Stimulated activated CD4-positive, alpha-beta T cell treated with anti-CD3 and anti-CD28 coated beads, Interleukin-1b, Interleukin-23, amount 100 ng/mL, for 48 hours (primary cell): Measurements from ENCODE around the gene SMDT1.
A peak's percentile ranks its signal among the peaks of the same experiment; 100 is the strongest.
"Not testable (repeated sequence)": the region's sequence is repeated elsewhere in the genome, so short reads cannot be mapped to it uniquely, and the experiment has no call there.

Source experiments
- DNase-seq: peaks from one replicate; pipeline ENCODE4 v3.0.0-alpha.2; 2020

SMDT1 gene

GRCh38 chr22:42071508-42071907, 8.0 kb upstream of the SMDT1 start:
- not testable (repeated sequence) for DNase-seq

DNA sequence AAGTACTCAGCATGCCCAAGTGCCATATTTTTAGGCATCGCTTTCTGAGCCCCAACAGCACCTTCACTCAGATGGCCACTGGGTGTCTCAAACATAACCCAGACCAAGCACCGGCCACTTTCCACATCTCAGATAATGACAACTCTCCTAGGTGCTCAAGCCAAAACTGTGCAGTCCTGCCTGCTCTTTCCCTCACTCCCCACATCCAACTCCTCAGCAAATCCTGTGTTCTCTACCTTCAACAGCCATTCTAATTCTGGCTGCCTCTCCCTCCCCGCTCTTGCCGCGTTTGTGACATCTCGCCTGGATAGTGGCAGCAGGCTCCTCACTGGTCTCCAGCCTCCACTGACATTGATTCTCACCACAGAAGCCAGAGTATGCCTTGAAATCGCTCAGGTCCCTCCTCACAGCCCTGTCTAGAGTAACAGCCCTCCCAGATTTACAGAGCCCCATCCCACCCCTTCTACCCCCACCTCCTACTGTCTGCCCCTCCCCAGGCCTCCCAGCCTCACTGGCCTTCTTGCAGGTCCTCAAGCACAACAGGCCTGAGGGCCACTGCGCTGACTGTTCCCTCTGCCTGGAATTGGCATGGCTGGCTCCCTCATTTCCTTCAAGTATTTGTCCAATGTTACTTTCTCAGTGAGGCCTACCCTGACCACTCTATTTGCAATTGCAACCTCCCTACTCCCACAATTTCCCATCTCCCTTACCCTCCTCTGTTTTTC, 6.7 kb upstream of the SMDT1 start:
- no peak for DNase-seq

- no peak for DNase-seq
Observed at GRCh38 chr22:42073621-42074041, 5.9 kb upstream of the SMDT1 start.

- peak; percentile 52 for DNase-seq
Observed at GRCh38 chr22:42074132-42074811, 5.2 kb upstream of the SMDT1 start, which contains the start of gene PHETA2. Gene PHETA2 (plus strand): TSS chr22:42074248. CDS start chr22:42077294, 3,046 bp downstream.

GRCh38 chr22:42074846-42075676, 4.4 kb upstream of the SMDT1 start:
- DNase-seq, result no peak

DNA sequence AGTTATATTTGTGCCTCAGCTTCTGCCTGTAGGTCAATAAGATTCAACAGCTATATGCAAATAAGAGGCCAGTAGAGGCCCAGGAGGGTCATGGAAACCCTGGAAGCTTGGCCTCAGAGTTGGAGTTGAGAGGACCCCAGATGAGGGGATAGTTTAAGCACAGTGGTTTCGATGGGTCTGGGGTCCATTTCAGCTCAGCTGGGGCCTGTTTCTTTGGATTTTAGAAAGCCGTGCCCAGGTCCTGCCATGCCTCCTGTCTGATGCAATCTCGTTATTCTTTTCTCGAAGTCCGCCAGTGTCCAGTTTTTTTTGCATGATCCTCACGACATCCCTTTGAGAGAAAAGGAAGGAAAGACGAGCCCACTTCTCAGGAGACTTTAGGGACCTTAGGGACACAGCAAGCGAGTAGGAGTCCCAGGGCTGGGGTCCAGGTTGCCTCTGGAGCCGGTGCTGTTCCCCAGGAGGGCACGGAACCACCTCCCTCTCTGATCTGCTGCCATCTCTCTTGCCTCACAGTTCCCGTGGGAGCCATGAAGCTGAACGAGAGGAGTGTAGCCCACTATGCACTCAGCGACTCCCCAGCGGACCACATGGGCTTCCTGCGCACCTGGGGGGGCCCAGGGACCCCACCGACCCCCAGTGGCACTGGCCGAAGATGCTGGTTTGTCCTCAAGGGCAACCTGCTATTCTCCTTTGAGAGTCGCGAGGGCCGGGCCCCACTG, 2.6 kb upstream of the SMDT1 start:
- no peak for DNase-seq

GRCh38 chr22:42077486-42078125, 1.9 kb upstream of the SMDT1 start:
- no peak for DNase-seq

- DNase-seq, result no peak
Observed at GRCh38 chr22:42078469-42079318, 806 bp upstream of the SMDT1 start.

- DNase-seq, result no peak
Observed at GRCh38 chr22:42080287-42080686, 787 bp downstream of the SMDT1 start.

GRCh38 chr22:42083119-42083518, 3.6 kb downstream of the SMDT1 start:
- DNase-seq, result no peak

GRCh38 chr22:42084874-42085273, 5.4 kb downstream of the SMDT1 start:
- no peak for DNase-seq

DNA sequence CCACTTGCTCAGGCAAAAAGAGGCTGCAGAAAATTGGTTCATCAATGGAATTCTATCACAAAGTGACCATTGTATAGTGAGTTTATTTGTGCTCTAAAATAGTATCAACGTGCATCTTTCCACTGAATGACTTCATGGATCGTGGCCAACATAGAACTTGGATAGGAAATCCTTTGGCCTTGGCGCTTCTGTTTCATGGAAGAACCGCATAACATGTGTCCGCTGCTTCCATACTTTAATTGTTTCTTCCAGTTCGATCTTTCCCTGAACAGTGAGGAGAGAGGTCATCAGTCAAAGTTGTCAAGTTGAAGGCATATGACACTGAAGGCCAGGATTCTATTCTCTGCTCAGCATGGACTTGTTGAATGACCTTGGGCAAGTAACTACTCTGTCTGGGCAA, 6.6 kb downstream of the SMDT1 start:
- no peak for DNase-seq

DNA sequence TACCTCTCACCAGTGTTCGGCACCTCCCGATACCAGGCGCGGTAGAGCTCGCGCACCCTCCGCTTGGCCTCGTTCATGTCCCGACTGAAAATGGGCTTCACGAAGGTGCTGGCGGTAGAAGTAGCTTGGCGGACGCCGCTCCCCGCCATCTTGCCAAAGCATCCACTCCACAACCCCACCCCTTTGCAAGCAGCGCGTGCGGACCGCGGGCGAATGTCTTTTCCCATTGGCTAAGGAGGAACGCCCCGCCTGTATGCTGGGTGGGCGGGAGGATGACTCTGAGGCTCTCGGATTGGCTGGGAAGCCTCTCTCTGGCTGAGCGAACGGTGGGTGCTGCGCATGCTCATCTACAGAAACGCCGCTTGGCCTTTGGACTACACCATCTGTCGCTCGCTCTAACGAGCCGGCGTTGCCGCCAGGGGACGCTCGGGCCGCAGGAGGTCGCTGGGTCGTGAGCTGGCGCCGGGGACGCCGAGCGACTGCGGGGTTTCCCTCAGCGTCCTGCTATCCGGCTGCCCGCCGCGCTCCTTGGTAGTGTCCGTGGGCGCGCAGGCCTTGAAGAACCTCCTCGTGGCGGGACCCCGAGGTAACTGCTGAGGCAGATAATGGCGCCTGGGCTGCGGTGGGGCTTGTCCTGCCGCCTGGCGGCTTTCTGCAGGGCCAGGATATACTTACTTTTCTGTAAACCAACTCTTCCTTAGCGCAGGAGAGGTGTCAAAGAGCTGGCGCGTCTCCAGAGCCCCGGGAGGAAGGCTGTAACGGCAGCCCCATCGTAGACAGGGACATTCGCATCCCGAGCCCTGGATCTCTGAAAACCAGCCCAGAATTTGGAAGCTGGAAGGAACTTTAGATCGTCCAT, 11.3 kb downstream of the SMDT1 start, which contains the start of gene NDUFA6:
TSS of gene NDUFA6 (minus strand) at position 177 of the 859 bp plus-strand sequence. CDS start at position 149, 28 bp downstream.
- peak; percentile 99 for DNase-seq

DNA sequence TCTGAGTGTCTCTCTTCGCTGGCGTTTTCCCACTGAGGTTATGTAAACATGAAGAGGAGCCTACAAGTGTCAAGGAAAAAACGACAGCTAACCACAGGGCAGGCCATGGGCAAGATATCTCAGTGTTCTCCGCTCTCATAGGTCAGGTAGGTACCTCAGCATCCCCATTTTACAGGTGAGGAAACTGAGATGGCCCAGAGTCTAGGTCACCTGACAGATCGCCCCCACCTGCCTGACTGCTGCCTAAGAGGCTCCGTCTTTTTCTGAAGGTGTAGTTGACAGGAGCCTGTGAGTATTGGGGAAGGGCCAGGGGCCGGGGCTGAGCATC, 11.9 kb downstream of the SMDT1 start:
- DNase-seq, result no peak

GRCh38 chr22:42101199-42101598, 21.7 kb downstream of the SMDT1 start:
- DNase-seq, result no peak

GRCh38 chr22:42104332-42104860, 24.9 kb downstream of the SMDT1 start:
- not testable (repeated sequence) for DNase-seq

GRCh38 chr22:42108848-42109247, 29.3 kb downstream of the SMDT1 start:
- DNase-seq, result no peak

GRCh38 chr22:42111798-42112197, 32.3 kb downstream of the SMDT1 start:
- no peak for DNase-seq

DNA sequence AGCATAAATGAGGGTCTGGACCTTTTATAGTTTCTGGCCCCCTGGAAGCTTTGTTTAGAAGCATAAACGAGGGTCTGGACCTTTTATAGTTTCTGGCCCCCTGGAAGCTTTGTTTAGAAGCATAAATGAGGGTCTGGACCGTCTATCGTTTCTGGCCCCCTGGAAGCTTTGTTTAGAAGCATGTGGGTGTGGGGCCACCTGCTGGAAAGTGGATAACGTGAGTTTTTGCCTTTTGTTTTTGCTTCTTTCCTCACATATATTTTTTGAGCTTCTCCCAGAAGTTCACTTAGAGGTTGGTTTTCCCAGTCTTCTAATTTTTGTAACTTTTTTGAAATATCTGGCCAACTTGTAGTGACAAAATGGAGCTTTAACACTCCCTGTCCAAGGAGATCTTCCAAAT, 33.3 kb downstream of the SMDT1 start:
- not testable (repeated sequence) for DNase-seq

- DNase-seq, result no peak
Observed at GRCh38 chr22:42114721-42115120, 35.2 kb downstream of the SMDT1 start.
